NCI-H510A treated with DMSO at 0.1 percent for 48 hours (cell line): ENCODE results near the gene C4orf36.

Experiments used
- DNase-seq: peaks from one replicate; lab custom pipeline; 2025; lab: John Stamatoyannopoulos, UW

The C4orf36 gene, protein sequence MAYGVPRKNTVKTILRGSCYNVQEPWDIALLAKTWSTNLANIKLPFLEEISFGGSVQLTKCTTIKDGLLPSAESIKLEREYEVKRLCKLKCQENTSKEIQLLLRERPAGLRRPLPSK

DNA sequence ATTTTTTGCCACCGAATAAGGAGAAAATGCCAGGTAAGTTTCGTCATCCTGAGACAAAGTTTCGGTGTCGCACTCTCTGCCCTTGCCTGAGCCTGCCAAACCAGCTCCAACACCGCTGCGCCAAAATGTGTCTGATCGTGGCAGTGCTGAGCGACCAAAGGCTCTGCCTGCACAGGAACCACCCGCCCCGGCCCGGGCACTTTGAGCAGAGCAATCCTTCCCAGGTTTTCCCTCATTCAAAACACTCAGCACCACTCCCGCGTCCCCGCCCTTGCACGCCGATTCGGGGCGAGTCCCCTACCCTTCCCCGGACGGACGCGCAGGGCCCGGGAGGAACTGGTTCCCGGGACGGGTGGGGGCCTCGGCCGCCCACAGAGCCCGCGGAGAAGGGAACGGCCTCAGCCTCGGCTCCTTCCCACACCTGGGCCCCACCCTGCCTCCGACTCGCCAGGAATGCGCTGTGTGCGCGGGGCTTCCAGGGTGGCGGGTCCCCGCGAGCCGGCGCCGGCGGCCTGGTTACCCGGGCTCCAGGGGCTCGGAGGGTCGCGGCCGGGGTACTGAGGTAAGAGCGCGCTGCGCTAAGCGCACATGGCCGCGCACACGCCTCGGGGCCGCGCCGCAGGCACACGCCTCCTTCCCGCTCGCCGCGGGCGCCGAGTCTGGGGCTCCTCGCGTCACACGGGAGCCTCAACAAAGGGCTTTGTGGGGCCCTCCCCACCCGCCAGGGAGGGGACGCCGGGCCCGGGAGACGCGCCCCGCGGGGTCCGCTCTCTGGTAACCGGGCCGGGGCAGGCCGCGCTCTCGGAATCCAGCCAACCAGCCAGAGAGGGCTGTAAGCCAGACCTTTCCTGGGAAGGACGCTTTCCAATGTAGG is at the start of gene C4orf36:
C4orf36 (minus strand) TSS at position 661 of the 874 bp plus-strand sequence. CDS start 902 bp downstream, outside the sequence.
- DNase-seq, result peak; percentile 83

DNA sequence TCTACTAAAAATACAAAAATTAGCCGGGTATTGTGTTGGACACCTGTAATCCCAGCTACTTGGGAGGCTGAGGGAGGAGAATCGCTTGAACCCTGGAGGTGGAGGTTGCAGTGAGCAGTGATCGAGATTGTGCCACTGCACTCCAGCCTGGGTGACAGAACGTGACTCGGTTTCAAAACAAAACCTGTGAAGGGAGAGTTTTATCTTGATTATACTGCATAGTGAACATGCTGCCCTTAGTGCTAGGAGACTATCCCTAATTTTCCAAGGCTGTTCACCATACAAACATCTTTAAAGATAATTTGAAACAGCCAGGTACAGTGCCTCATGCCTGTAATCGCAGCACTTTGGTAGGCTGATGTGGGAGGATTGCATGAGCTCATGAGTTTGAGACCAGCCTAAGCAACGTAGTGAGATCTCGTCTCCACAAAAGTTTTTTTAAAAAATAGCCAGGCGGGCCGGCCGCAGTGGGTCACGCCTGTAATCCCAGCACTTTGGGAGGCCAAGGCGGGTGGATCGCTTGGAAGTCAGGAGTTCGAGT is 48.8 kb upstream of the C4orf36 start:
- no peak for DNase-seq

DNA sequence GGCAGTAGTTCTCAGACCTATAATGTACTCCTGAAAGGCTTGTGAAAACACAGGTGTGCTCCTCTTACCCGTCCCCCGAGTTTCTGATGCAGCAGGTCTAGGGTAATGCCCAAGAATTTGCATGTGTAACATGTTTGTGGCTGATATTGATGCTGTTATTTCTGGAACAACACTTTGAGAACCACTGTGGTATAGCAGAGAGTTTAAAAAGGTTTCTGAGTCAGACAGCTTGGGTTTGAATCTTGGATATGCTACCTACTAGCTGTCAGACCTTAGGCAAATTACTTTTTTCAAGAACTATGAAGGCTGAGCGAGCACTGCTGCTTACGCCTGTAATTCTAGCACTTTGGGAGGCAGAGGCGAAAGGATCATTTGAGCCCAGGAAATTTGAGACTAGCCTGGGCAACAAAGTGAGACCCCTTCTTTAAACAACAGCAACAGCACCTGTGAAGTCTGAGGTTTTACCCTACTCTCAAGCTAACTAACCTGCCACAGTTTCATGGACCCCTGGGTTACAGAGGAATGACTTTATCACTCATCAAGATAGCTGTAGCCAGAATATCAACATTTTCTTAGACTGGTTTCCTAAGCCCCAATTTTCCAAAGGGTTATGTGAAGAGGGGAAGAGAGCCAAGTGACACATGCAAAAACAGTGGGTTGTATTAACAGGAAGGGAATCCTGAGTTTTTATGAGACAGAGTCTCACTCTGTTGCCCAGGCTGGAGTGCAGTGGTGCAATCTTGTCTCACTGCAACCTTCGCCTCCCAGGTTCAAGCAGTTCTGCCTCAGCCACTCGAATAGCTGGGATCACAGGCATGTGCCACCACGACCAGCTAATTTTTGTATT is 47.7 kb upstream of the C4orf36 start:
- DNase-seq, result no peak

DNA sequence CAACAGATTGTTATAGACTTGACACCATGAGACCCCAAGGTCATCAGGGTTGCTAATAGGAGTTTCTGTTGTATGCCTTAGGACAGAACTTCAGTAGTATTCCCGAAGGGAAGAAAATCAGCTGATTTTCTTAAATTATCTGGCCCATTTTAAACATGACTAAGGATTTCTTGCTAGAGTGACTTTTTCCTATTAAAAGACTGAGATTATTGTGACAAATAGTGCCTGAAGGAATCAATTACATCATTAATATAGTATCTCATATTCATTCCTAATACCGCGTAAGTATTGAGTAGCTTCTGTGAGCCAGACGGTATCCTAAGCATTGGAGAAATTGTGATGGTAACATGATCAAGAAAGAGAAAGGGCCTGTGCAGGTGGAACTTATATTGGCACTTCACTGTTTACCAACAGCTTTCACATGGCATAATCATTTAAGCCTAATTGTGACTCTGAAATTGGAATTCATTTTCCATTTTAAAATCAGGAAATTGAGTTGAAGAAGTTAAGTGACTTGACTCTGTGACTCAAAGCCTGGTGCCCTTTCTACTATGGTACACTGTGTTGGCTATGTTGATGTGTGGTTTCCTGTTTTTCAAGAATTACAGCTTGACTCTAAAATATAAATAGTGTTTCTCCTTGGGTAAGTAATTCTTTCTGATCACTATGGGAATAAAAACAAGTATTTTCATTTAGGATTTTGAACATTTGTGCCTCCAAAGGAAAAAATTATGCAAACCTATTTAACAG is 46.7 kb upstream of the C4orf36 start:
- DNase-seq, result no peak

DNA sequence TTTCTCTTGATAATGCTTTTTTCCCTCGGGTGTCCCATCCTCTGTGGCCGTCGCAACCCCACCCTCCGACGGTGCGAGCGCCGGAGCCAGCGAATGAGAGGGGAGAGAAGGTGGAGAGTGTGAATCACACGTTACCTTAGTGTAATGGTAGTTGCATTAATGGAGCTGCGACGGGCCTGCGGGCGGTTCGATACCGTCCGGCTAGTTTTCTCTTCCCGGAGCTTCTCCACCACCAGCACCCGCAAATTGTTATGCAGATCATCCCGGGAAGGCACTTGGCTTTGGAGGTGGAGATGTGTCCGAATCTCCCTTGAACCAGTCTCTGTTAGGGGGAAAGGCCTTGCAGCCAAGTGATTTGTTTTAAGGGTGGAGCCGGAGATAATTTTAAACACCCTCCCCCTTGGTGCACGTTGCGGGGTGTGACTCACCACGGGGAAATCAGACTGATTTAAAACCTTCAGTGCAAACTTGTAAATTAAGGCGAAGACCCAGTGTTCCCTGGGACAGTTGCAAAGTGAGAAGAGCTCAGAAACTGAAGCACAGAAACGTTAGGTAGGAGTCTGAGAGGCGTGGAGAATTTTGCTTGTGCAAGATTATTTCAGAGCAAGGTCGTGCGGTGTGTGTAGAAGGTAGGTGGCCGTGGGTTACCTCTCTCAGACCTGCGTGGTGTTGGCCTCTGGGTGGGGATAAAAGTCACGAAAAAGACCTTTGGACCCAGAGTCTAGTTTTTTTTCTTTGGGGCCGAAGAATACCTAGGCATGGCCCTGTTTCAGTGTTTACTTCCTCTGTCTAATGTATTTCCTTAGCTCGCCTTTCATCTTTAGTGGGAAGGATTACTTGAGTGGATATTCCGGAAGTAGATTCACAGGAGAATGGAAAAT is 43.9 kb upstream of the C4orf36 start:
- DNase-seq, result peak; percentile 55

DNA sequence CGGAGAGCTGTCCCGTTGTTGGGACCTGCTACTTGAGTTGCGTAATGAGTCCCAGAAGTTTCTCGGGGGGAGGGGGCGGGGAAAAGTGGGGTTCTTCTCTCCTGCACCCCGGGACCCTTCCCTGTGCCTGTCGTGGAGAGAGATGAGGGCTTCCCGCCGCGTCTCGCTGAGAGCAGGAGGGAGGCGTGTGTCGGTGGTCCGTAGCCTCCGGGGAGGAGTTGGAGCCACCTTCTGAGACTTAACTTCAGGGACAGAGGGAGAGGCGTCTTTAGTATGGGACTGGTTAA is 43.3 kb upstream of the C4orf36 start:
- DNase-seq, result no peak

DNA sequence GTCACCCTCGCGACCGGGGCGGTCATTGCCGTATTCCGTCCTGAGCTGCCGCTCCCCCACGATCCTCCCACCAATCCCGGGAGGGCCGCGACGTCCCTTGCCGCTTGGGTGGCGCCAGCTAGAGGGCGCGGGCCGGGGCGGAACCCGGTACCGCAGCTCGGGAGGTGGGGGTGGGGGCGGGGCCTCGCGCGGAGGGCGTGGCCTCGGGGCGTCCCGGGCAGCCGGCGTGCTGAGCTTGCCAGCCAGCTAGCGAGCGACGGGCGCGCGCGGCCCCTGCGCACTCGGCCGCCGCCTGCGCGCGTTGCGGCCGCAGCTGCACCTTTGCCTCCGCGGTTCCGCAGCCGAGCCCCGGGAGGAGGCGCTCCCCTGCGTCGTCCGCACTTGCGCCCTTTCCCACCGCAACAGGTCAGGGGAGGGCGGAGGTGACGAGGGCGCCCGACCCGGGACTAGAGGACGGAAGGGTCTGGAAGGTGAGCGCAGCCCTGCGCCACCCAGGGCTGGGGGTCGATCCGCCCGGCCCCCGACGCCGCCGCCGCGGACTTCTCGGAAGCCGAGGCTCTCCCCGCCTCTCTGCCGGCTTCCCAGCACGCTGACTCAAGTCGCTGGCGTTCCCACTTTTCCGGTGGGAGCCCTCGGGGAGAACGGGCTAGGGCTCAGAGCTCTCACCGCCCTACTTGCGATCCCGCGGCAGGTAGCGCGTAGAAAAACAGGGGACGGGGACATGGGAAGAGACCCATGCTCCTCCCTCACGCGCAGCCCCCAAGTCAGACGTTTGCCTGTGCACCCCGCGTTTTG is 42.7 kb upstream of the C4orf36 start, which contains the start of gene AFF1:
AFF1 (plus strand) TSS at position 241 of the 795 bp plus-strand sequence. CDS start 13,523 bp downstream, outside the sequence.
- peak; percentile 83 for DNase-seq

DNA sequence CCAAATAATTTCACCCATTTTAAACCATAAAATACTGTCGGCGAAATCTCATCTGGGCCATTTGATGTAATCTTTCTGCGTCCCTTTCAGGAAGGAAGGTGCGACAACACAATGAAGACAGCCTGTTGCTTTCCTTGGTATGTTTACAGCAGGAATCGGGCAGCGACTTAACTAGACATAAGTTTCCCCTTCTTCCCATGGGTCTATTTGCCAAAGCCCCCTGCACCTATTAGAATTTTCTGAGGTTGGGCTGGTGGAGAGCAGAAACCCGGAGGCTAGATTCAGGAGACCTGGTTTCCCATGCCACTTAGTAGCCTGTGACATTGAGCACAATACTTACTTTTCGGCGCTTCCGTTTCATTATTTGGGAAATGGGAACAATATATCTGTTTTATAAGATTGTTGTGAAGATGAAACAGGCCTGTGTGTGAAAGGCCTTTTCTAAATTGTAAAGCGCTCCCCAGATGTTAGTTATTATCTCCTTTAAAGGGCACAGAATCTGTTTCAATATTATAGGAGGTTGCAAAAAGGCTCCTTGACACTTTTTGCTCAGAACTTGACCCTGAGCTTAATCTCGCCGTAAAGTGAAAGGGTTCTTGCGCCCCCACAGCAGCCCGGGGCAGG is 42.0 kb upstream of the C4orf36 start:
- DNase-seq, result peak; percentile 74

DNA sequence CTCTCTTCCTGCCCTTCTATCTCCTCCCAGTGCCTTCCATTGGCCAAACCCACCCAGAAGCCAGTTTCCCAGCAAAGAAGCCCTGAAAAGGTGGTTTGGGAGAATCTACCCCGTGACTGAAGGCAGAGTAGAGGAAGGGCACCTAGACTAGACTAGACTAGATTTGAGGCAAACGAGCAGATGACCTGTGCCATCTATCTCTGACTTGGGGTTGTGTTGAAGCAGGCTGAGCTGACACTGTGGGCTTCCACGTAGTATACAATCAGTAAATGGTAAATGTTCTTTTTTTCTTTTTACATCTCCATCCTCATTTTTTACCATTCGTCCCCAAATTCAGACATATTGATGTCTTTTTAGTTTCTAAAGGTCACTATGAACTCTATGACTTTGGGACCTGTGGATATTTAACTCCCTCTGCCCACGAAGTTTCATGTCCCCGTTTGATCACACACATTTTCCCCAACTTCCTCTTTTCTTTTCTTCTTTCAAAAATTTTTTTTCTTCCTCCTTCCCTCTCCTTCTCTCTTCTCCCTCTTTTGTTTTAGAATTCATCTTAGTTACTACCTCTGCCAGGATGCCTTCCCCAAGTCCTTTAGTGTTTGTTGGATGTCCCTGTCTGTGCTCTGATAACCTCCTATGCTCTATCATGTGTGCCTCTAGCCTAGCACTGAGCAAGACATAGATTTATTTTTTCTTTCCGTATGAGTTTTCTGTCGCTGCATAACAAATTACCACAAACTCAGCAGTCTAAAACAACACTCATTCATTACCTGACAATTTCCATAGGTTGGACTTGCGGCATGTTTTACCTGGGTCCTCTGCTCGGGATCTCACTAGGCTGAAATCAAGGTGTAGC is 36.4 kb upstream of the C4orf36 start:
- no peak for DNase-seq

DNA sequence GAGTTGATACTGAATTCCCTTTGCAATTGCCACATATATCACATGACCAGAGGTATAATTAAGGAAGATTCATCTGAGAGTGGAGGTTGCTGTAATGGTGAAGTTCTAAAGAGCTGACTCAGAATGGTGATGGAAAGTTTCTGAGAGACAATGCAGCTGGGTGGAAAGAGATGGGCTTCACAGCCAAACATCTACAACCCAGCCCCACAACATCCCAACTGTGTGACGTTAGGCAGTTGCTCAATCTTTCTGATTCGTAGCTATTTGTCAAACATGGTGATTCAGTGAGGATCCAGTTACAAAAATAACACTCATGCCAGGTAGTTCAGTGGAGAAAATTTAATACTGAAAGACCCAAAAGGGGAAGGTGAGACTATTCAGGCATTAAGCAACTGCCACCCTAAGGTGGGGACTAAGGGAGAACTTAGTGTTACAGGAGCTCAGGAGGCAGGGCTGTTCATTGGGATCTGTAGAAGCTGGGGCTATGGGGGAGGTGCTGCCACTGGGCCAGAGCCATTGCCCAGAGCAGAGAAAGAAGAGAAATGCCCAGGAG is 35.7 kb upstream of the C4orf36 start:
- DNase-seq, result peak; percentile 16

DNA sequence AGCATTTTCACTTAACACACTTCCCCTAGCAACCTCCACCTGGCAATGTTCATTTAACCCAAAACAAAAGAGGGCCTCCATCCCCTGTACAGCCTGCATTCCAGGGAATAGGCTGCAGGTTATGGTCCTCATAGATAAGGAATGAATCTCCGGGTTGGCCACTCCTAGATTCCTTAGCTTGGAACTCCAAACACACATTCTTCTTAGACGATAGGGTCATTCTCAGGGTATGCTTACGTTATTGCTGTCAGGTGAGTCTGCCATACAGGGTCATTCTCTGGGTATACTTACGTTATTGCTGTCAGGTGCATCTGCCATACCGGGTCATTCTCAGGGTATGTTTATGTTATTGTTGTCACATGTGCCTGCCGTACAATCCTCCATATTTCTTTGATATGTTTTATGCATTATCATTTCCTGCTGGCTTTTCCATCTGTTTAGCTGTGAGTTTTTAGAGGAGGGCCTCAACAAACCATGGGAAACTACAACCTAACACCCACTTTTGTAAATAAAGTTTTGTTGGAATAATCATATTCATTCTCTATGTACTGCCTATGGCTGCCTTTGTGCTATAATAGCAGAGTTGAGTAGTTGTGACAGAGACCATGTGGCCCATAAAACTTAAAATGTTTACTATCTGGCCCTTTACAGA is 34.3 kb upstream of the C4orf36 start:
- DNase-seq, result no peak

DNA sequence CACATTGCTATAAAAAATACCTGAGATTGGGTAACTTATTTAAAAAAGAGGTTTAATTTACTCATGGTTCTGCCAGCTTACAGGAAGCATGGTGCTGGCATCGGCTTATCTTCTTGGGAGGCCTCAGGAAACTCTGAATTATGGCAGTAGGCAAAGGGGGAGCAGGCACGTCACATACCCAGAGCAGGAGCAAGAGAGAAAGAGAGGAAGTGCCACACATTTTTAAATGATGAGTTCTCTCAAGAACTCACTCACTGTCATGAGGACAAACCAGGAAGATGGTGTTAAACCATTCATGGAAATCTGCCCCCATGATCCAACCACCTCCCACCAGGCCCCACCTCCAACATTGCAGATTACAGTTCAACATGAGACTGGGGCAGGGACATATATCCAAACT is 32.6 kb upstream of the C4orf36 start:
- DNase-seq, result no peak

DNA sequence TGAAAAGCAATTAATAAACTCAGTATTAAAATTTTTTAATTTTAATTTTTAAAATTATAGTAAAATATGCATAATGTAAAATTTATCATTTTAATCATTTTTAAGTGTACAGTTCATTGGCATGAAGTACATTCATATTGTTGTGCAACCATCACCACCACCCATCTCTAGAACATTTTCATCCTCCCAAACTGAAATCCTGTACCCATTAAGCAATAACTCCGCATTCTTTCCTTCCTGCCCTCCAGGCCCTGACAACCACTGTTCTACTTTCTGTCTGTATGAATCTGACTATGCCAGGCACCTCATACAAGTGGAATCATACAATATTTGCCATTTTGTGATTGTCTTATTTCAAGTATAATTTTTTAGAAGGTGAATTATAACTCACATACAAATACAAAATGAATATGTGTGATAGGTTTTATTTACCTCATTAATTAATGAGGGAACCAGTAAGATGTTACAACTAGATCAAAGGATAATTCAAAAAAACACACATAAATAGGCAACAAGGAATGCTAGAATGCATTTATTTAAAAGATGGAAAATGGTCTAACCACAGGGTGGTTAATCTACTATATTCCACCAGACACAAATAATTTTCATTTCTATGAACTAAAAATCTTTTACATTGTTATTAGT is 29.5 kb upstream of the C4orf36 start:
- no peak for DNase-seq

DNA sequence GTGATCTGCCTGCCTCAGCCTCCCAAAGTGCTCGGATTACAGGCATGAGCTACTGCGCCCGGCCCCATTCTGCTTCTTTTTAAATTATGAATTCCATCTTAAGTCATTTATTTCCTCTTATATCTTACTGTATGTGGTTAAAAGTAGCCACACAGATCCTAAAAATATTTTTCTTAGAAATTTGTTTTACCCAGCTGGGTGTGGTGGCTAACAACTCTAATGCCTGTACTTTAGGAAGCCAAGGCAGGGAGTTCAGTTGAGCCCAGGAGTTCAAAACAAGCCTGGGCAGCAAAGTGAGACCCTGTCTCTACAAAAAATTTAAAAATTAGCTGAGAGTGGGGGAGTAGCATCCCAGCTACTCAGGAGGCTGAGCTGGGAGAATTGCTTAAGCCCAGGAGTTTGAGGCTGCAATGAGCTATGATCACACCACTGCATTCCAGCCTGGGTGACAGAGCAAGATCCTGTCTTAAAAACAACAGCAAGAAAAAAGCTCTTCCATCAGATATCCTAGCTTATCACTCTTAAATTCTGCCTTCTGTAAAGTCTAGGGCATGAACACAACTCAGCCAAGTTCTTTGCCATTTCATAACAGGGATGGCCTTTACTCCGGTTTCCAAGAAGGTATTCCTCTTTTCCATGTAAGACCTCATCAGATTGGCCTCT is 27.5 kb upstream of the C4orf36 start:
- DNase-seq, result no peak

DNA sequence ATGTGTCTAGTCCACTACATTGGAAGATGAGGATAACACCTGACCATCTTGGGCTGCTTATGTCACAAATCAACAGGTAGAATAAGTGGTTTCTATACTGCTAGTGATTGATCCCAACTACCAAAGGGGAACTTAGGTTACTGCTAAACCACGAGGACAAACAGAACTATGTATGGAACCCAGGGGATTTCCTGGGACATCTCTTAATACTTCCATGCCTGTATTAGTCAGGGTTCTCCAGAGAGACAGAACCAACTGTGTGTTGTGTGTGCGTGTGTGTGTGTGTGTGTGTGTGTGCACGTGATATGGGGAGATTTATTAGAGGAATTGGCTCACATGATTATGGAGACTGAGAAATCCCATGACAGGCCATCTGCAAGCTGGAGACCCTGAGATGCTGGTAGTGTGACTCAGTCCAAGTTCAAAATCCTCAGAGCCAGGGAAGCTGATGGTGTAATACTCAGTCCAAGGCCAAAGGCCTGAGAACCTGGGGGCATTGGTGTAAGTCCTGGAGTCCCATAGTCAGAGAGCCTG is 26.4 kb upstream of the C4orf36 start:
- no peak for DNase-seq
